GM12873 (cell line): ENCODE measurements around the gene NFIX.

ENCODE experiments used
- CTCF ChIP-seq: IDR thresholded peaks from 2 replicates; pipeline ENCODE4 v1.5.1; 2012; ENCODE audit warnings: low read depth, mild to moderate bottlenecking, moderate library complexity, low read length, control low read depth; ENCODE audit not compliant: insufficient read depth; ENCODE audit errors: missing control alignments

NFIX gene

DNA sequence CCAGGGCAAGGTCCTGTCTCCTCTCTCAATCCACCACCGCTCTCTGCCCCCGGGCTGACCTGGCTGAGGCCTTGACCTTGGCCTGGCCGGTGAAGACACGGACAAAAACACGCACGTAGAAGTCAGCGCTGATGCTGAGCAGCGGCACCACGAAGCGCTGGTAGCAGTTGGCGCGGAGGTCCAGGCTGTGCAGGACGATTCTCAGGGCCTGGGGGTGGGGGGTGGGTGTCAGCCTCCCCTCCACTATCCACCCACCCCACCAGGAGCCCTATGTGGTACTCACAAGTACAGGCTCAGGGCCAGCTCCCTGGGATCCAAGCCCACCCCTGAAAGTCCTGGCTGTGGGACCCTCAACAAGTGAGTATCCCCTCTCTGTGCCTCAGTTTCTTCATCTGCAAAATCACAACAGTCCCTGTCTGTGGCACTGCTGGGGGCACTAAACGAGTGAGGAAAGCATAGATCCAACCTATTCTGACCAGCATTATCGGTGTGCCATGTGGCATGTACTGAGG lies 114.9 kb downstream of the NFIX start:
- TF ChIP-seq CTCF, result no peak

DNA sequence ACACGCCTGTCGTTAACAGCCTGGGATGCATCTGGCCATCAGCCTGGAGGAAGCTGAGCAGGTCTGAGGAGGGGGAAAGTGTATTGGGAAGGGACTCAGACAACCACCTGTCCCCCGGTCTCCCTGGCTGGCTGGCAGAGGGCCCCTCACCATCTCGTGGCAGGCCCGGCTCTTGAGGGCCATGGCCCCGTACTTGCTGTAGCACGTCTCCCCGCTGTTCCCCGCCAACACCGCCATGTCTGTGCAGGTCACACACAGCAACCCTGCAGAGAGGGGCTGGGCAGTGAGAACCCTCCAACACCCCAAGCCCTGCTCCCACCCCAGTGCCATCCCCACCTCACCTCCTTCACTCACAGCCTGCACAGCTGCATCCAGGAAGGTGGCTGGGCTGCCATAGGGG lies 117.3 kb downstream of the NFIX start:
- no peak for TF ChIP-seq CTCF

GRCh38 chr19:13115936-13116281 lies 120.6 kb downstream of the NFIX start:
- no peak for TF ChIP-seq CTCF

GRCh38 chr19:13116282-13117175 lies 121.3 kb downstream of the NFIX start, which contains the start of gene TRMT1:
Gene TRMT1, minus strand, starts transcription at chr19:13116740. Its CDS starts 341 bp downstream, at chr19:13116399.
- no peak for TF ChIP-seq CTCF

DNA sequence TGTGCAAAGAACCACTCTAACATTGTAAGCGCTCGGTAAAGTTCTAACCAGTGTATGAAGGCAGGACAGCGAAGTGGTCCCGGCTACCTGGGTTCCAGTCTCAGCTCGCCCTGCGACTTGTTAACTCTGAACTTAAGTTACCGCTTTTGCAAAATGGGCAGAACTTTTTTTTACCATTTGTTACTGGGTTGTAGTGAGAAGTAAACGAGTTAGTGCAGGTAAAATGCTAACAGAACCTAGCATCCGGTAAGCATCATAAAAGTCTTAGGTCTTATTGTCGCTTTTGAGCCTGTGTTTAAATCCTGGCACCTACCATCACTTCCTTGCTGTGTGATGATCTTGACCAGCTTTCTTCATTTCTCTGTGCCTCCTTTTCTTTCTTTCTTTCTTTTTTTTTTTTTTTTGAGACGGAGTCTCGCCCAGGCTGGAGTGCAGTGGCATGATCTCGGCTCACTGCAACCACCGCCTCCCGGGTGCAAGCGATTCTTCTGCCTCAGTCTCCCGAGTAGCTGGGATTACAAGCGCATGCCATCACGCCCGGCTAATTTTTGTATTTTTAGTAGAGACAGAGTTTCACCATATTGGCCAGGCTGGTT lies 122.0 kb downstream of the NFIX start:
- no peak for TF ChIP-seq CTCF

DNA sequence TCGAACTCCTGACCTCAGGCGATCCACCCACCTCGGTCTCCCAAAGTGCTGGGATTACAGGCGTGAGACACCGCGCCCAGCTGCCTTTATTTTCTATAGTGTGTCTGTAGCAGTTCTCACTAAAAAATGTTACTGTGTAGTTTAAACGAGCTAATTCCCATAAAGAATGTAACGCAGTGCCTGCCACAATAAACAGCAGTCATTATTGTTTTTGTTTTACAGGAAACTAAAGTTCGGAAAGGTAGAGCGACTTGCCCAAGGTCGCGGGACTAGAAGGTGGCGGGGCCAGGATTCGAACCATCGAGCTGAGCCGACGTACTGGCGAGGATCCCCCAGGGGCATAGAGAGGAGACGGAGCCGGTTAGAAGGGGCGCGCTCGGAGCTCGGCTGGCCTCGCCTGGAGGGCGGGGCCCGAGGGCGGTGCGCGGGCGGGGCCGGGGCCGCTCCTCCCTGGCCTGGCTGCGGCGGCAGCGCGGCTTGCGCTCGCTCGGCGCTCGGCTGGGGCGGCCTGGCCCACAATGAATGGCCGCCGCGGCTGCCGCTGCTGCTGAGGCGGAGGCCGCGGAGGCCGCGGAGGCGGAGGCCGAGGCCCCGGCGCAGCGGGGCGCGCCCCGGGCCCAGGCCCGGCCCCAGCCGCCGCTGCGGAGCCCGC lies 122.6 kb downstream of the NFIX start, which contains the start of gene NACC1:
Gene NACC1 (plus strand): TSS at position 493 of the 652 bp plus-strand sequence. CDS start 16,944 bp downstream, outside the sequence.
- no peak for TF ChIP-seq CTCF

DNA sequence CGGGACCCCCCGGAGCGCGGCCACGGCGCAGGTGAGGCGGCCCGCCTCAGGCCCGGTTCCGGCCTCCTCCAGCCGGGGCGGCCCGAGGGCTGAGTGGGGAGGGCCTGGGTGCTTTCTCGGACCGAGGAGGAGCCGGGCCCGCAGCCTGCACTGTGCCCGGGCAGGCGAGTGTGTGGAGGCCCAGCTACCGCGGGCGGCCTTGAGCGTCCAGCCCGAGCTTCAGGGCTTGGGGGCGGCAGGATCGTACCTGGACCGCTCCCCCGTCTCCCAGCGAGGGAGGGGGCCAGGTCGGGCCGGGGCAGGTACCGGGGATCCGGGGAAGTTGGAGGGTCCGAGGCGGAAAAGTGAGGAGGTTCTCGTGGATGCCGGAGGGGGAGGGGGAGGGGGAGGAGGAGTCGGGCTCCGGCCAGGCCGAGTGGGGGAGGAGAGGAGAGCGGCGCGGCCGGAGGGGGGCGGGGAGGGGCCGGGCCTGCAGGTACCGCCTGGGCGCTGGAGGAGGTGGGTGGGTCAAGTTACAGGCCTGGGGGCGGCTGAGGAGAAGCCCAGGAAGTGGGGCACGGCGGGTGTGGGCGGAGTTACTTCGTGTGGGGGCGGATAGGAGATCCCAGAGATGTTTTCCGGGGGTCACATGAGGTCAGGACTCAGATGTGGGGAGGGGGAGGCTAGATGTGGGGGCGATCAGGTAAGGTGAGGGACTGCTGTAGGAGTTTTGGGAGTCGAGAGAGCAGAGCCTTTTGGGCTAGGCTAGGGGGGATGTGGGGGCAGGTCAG lies 123.3 kb downstream of the NFIX start:
- TF ChIP-seq CTCF, result no peak
